Calu3 (cell line): ENCODE measurements around the gene CLDN5. TPM values are rescaled to one million over a fixed set of nuclear protein-coding genes. Genes with fewer than 3 reads are reported as not detected.
A peak's percentile ranks its signal among the peaks of the same experiment; 100 is the strongest.

ENCODE experiments used
- BruUV-seq: library from RNA; stranded (reverse); fragments of 400-500 nt; replicated peaks from 2 replicates; lab custom pipeline; 2021; lab: Mats Ljungman, UMichigan
- CTCF ChIA-PET: fragments of 300-600 bp; sonication (Branson Sonifier 250); formaldehyde crosslinking; loops from one replicate; lab custom pipeline; 2022; ENCODE audit warnings: antibody characterized with exemption; lab: Charles Lee
- DNase-seq: peaks from one replicate; pipeline ENCODE4 v3.0.0; 2022
- H3K27ac Mint-ChIP-seq: one replicate; pipeline ENCODE4 v1.8.0; 2022; ENCODE audit warnings: mixed read lengths; ENCODE audit not compliant: unreplicated experiment
- H3K27me3 Mint-ChIP-seq: one replicate; pipeline ENCODE4 v1.8.0; 2022; ENCODE audit warnings: mixed read lengths; ENCODE audit not compliant: unreplicated experiment
- H3K36me3 Mint-ChIP-seq: one replicate; pipeline ENCODE4 v1.8.0; 2022; ENCODE audit warnings: mild to moderate bottlenecking, moderate library complexity, mixed read lengths; ENCODE audit not compliant: insufficient read depth, unreplicated experiment
- H3K4me1 Mint-ChIP-seq: one replicate; pipeline ENCODE4 v1.8.0; 2022; ENCODE audit warnings: mild to moderate bottlenecking, low read depth, mixed read lengths; ENCODE audit not compliant: unreplicated experiment
- H3K4me3 Mint-ChIP-seq: one replicate; pipeline ENCODE4 v1.8.0; 2022; ENCODE audit warnings: mild to moderate bottlenecking, low read depth, moderate library complexity, mixed read lengths; ENCODE audit not compliant: unreplicated experiment
- H3K9me3 Mint-ChIP-seq: one replicate; pipeline ENCODE4 v1.8.0; 2022; ENCODE audit warnings: low read depth, mixed read lengths; ENCODE audit not compliant: unreplicated experiment
- CTCF ChIP-seq: fragments of 200-600 bp; IDR thresholded peaks from one replicate; pipeline ENCODE4 v1.8.0; 2022; ENCODE audit warnings: antibody characterized with exemption; ENCODE audit not compliant: unreplicated experiment
- intact Hi-C: fragments of 100-400 bp; cut with micrococcal nuclease; formaldehyde crosslinking; loops from one replicate; pipeline ENCODE4 v1.10.0; 2022; ENCODE audit not compliant: unreplicated experiment
- total RNA-seq: library from RNA; stranded (reverse); gene quantifications from 2 replicates; pipeline ENCODE4 v1.2.3, GENCODE V29; 2022

Gene CLDN5
- total RNA-seq, 1 experiment from 2014 or later, result not detected

DNA sequence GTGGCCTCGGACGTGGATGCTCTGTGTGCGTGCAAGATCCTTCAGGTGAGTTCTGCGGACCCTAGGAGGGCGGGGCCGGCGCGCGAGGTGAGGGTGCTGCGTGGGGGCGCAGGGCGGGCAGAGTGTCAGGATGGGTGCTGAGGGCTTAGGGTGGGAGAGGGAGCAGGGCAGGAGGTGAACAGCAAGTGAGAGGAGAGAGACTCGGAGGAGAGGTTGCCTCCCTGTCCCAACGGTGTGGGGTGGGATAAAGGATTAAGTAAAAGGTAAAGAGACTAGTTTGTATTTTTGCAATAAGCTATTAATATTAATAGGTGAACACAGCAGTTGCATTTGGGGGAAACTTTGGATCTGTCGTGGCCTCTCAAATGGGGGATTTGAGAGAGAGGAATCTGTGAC is 44.0 kb downstream of the CLDN5 start:
- Mint-ChIP-seq H3K9me3 (no peaks in the 10 kb centered on the region), H3K27me3 (no peaks in the 10 kb centered on the region), H3K27ac (peak overlapping the region; percentile 100), H3K4me3 (peak overlapping the region; percentile 80), H3K4me1 (peaks cover 31% of the 10 kb centered on the region), H3K36me3 (peaks cover 48% of the 10 kb centered on the region)
- CTCF ChIA-PET, result interaction anchor here (0.6 to 1.6 kb wide), 3 partner anchors 11 to 150 kb away, joined by 4 to 6 read pairs (median 4); no protein-coding TSS in a partner anchor
- intact Hi-C loops, result no loop called here
- TF ChIP-seq CTCF, result no peak
- no TSS peak for BruUV-seq
- DNase-seq, result peak; percentile 13

GRCh38 chr22:19479355-19480172 is 44.6 kb downstream of the CLDN5 start, which contains the start of gene CDC45:
TSS of gene CDC45 (plus strand) at chr22:19479920. CDS start at chr22:19479969, 49 bp downstream.
- H3K36me3 Mint-ChIP-seq, result peaks cover 43% of the 10 kb centered on the region
- no TSS peak for BruUV-seq
- CTCF ChIA-PET, result interaction anchor here (0.6 to 1.6 kb wide), 6 partner anchors 12 to 457 kb away, joined by 3 to 6 read pairs (median 4); partner anchors contain the start of gene ESS2
- no peak for TF ChIP-seq CTCF
- no peaks in the 10 kb centered on the region for H3K9me3 Mint-ChIP-seq
- intact Hi-C loops, result no loop called here
- H3K27me3 Mint-ChIP-seq, result no peaks in the 10 kb centered on the region
- peak within 1 kb of the TSS; percentile 100 for H3K27ac Mint-ChIP-seq
- peak; percentile 94 for DNase-seq
- H3K4me1 Mint-ChIP-seq, result peaks cover 31% of the 10 kb centered on the region
- H3K4me3 Mint-ChIP-seq, result peak within 1 kb of the TSS; percentile 80

- peaks cover 43% of the 10 kb centered on the region for H3K36me3 Mint-ChIP-seq
- peak; percentile 82 for DNase-seq
- H3K27ac Mint-ChIP-seq, result peak within 1 kb of the TSS; percentile 100
- CTCF ChIA-PET, result interaction anchor here (0.6 to 1.0 kb wide), 4 partner anchors 13 to 456 kb away, joined by 3 to 4 read pairs (median 4); partner anchors contain the start of gene ESS2
- H3K27me3 Mint-ChIP-seq, result no peaks in the 10 kb centered on the region
- H3K9me3 Mint-ChIP-seq, result no peaks in the 10 kb centered on the region
- peak within 1 kb of the TSS; percentile 80 for H3K4me3 Mint-ChIP-seq
- intact Hi-C loops, result no loop called here
- no peak for TF ChIP-seq CTCF
- BruUV-seq, result no TSS peak
- H3K4me1 Mint-ChIP-seq, result peaks cover 31% of the 10 kb centered on the region
These were observed 45.3 kb downstream of the CLDN5 start, which contains the start of gene UFD1 for GRCh38 chr22:19478901-19479354. TSS of gene UFD1 (minus strand) at chr22:19479193. CDS start at chr22:19479085, 108 bp downstream.

DNA sequence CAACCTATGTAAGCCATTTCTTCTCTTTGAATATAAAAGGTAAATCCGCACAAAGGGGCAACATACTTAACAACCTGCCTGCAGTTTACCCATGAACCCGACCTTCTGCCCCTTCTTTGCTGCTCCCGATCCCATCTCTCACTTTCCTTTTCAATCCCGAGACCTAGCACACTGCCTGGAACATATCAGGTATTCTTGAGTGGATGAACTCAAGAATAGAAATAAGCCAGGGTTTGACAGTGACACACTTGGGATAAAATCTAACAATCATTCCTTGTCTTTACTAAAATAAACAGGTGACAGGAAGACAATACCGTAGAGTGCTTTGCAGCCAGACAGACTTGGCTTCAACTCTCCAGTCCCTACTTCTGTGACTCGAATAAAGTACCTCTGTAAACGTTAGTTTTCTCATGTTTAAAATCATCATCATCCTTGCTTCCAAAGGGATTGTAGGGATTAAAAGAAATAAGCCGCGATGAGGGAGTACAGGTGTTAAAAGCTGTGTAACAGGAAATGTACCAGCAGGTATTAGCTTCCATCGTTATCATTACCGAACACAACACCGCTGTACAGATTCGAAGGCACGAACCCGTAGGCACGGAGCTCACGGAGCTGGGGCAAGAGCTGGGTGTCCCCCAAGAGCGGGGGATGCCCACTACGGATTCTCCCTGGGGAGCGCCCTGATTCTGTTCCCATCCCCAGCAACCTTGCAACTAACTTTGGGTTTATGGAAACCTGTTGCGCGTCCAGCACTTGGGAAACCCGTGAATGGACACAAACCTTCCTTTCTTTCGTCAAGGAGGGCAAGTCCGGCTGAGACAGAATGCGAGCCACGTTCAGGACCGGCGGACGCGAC is 45.9 kb downstream of the CLDN5 start:
- CTCF ChIA-PET, result interaction anchor here (0.8 to 1.2 kb wide), 6 partner anchors 9 to 334 kb away, joined by 3 to 5 read pairs (median 4); partner anchors contain the start of genes ESS2 and SLC25A1
- Mint-ChIP-seq H3K4me3 (peak overlapping the region; percentile 80), H3K27me3 (no peaks in the 10 kb centered on the region), H3K4me1 (peaks cover 31% of the 10 kb centered on the region), H3K9me3 (no peaks in the 10 kb centered on the region), H3K27ac (peak overlapping the region; percentile 100), H3K36me3 (peaks cover 47% of the 10 kb centered on the region)
- intact Hi-C loops, result no loop called here
- TSS peak; percentile 50 for BruUV-seq
- no peak for TF ChIP-seq CTCF
- DNase-seq, result no peak
